ENCODE results near the gene CT45A8.
"Not testable (repeated sequence)": the region's sequence is repeated elsewhere in the genome, so short reads cannot be mapped to it uniquely, and the experiment has no call there.

Gene CT45A8, protein sequence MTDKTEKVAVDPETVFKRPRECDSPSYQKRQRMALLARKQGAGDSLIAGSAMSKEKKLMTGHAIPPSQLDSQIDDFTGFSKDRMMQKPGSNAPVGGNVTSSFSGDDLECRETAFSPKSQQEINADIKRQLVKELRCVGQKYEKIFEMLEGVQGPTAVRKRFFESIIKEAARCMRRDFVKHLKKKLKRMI

DNA sequence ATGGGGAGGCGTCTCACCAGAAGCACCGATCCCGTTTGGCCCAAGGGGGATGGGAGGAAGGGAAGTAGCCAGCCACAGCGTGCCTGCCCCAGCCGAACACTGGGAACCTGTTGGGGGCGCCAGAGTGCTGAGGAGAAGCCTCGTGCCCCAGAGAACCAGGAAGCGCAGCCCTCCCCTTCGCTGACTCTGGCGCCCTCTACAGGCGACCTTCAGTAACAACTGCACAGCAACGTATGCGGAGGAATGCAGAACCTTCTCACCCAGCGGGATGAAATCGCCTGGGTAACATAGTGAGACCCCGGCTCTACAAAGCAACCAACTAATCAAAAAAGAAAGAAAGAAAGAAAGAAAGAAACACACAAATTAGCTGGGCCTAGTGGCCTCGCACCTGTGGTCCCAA is at the start of gene CT45A8:
Gene CT45A8, minus strand, starts transcription at position 101 of the 400 bp plus-strand sequence. CDS start 3,755 bp downstream, outside the sequence.
- not testable (repeated sequence) for H3K9ac ChIP-seq (ENCODE audit: low read depth, low read length); H3K4me1 ChIP-seq (ENCODE audit: insufficient read depth, low read length); H3K9me3 ChIP-seq (ENCODE audit: insufficient read depth, low read depth, low read length); H3K36me3 ChIP-seq (ENCODE audit: insufficient read depth, low read depth, low read length); H3K27me3 ChIP-seq (ENCODE audit: insufficient read depth, low read length); H3K27ac ChIP-seq (ENCODE audit: low read length); H3K4me3 ChIP-seq (ENCODE audit: low read length)

- Histone ChIP-seq H3K27ac (ENCODE audit: low read length) (no peak within 1 kb of the TSS), H3K36me3 (ENCODE audit: insufficient read depth, low read depth, low read length) (no peaks in the 10 kb centered on the region), H3K4me3 (ENCODE audit: low read length) (no peak within 1 kb of the TSS), H3K27me3 (ENCODE audit: insufficient read depth, low read length) (no peaks in the 10 kb centered on the region), H3K4me1 (ENCODE audit: insufficient read depth, low read length) (no peaks in the 10 kb centered on the region), H3K9me3 (ENCODE audit: insufficient read depth, low read depth, low read length) (no peaks in the 10 kb centered on the region), H3K9ac (ENCODE audit: low read depth, low read length) (no peak within 1 kb of the TSS)
Observed at GRCh38 chrX:135893294-135893817, 39.0 kb upstream of the CT45A8 start, which contains the start of the genes CT45A10 and SAGE1. Gene CT45A10 (minus strand): TSS chrX:135893444. CDS start chrX:135885344, 8,100 bp downstream. Gene SAGE1 (plus strand): TSS chrX:135893716. CDS start chrX:135896243, 2,527 bp downstream.

GRCh38 chrX:135892781-135893180 is 38.4 kb upstream of the CT45A8 start:
- H3K27me3 ChIP-seq (ENCODE audit: insufficient read depth, low read length) = no peaks in the 10 kb centered on the region
- no peaks in the 10 kb centered on the region for H3K9me3 ChIP-seq (ENCODE audit: insufficient read depth, low read depth, low read length)
- no peak overlapping the region for H3K9ac ChIP-seq (ENCODE audit: low read depth, low read length)
- H3K27ac ChIP-seq (ENCODE audit: low read length) = no peak overlapping the region
- H3K4me3 ChIP-seq (ENCODE audit: low read length) = no peak overlapping the region
- no peaks in the 10 kb centered on the region for H3K4me1 ChIP-seq (ENCODE audit: insufficient read depth, low read length)
- H3K36me3 ChIP-seq (ENCODE audit: insufficient read depth, low read depth, low read length) = no peaks in the 10 kb centered on the region

GRCh38 chrX:135890087-135890585 is 35.8 kb upstream of the CT45A8 start:
- no peak overlapping the region for H3K9ac ChIP-seq (ENCODE audit: low read depth, low read length)
- H3K36me3 ChIP-seq (ENCODE audit: insufficient read depth, low read depth, low read length) = no peaks in the 10 kb centered on the region
- no peaks in the 10 kb centered on the region for H3K27me3 ChIP-seq (ENCODE audit: insufficient read depth, low read length)
- no peak overlapping the region for H3K27ac ChIP-seq (ENCODE audit: low read length)
- no peak overlapping the region for H3K4me3 ChIP-seq (ENCODE audit: low read length)
- H3K9me3 ChIP-seq (ENCODE audit: insufficient read depth, low read depth, low read length) = no peaks in the 10 kb centered on the region
- H3K4me1 ChIP-seq (ENCODE audit: insufficient read depth, low read length) = no peaks in the 10 kb centered on the region

- H3K27me3 ChIP-seq (ENCODE audit: insufficient read depth, low read length) = not testable (repeated sequence)
Observed at GRCh38 chrX:135888976-135889375, 34.6 kb upstream of the CT45A8 start.

DNA sequence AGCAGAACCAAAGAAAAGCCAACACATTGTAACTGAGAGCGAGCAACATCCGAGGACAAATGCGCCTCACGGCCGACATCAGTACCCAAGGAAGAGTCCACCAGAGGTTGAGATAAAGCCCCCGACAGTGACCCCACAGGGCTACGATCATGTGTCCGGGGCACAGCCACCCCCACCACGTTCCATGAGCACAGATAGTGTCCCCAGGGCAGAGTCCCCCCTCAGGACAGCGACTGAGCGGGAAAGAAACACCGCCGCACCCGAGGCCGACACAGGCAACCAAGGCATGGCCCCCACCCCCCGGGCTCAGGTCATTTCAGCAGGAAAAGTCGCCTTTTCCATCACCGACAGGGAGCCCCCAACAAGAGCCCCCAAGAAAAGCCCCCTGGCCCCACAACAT is 33.9 kb upstream of the CT45A8 start:
- H3K9ac ChIP-seq (ENCODE audit: low read depth, low read length); H3K27ac ChIP-seq (ENCODE audit: low read length); H3K36me3 ChIP-seq (ENCODE audit: insufficient read depth, low read depth, low read length); H3K9me3 ChIP-seq (ENCODE audit: insufficient read depth, low read depth, low read length); H3K4me1 ChIP-seq (ENCODE audit: insufficient read depth, low read length); H3K4me3 ChIP-seq (ENCODE audit: low read length); H3K27me3 ChIP-seq (ENCODE audit: insufficient read depth, low read length): not testable (repeated sequence)

More at GRCh38 chrX:135888976-135889375, 34.6 kb upstream of the CT45A8 start:
- not testable (repeated sequence) for H3K36me3 ChIP-seq (ENCODE audit: insufficient read depth, low read depth, low read length); H3K9me3 ChIP-seq (ENCODE audit: insufficient read depth, low read depth, low read length); H3K9ac ChIP-seq (ENCODE audit: low read depth, low read length); H3K27ac ChIP-seq (ENCODE audit: low read length); H3K4me3 ChIP-seq (ENCODE audit: low read length); H3K4me1 ChIP-seq (ENCODE audit: insufficient read depth, low read length)

GRCh38 chrX:135882741-135883140 is 28.4 kb upstream of the CT45A8 start:
- H3K4me1 ChIP-seq (ENCODE audit: insufficient read depth, low read length); H3K27ac ChIP-seq (ENCODE audit: low read length); H3K9me3 ChIP-seq (ENCODE audit: insufficient read depth, low read depth, low read length); H3K4me3 ChIP-seq (ENCODE audit: low read length); H3K36me3 ChIP-seq (ENCODE audit: insufficient read depth, low read depth, low read length); H3K27me3 ChIP-seq (ENCODE audit: insufficient read depth, low read length); H3K9ac ChIP-seq (ENCODE audit: low read depth, low read length): not testable (repeated sequence)

GRCh38 chrX:135871712-135872111 is 17.4 kb upstream of the CT45A8 start, which contains the start of gene CT45A9:
Gene CT45A9 (minus strand): TSS chrX:135871812. CDS start chrX:135868061, 3,751 bp downstream.
- H3K27me3 ChIP-seq (ENCODE audit: insufficient read depth, low read length); H3K36me3 ChIP-seq (ENCODE audit: insufficient read depth, low read depth, low read length); H3K27ac ChIP-seq (ENCODE audit: low read length); H3K9me3 ChIP-seq (ENCODE audit: insufficient read depth, low read depth, low read length); H3K4me1 ChIP-seq (ENCODE audit: insufficient read depth, low read length); H3K9ac ChIP-seq (ENCODE audit: low read depth, low read length); H3K4me3 ChIP-seq (ENCODE audit: low read length): not testable (repeated sequence)

DNA sequence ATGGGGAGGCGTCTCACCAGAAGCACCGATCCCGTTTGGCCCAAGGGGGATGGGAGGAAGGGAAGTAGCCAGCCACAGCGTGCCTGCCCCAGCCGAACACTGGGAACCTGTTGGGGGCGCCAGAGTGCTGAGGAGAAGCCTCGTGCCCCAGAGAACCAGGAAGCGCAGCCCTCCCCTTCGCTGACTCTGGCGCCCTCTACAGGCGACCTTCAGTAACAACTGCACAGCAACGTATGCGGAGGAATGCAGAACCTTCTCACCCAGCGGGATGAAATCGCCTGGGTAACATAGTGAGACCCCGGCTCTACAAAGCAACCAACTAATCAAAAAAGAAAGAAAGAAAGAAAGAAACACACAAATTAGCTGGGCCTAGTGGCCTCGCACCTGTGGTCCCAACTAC is 17.2 kb downstream of the CT45A8 start, which contains the start of gene CT45A7:
Gene CT45A7, minus strand, starts transcription at position 101 of the 400 bp plus-strand sequence. CDS start 3,747 bp downstream, outside the sequence.
- H3K36me3 ChIP-seq (ENCODE audit: insufficient read depth, low read depth, low read length); H3K9me3 ChIP-seq (ENCODE audit: insufficient read depth, low read depth, low read length); H3K9ac ChIP-seq (ENCODE audit: low read depth, low read length); H3K27ac ChIP-seq (ENCODE audit: low read length); H3K4me1 ChIP-seq (ENCODE audit: insufficient read depth, low read length); H3K27me3 ChIP-seq (ENCODE audit: insufficient read depth, low read length); H3K4me3 ChIP-seq (ENCODE audit: low read length): not testable (repeated sequence)

- H3K4me3 ChIP-seq (ENCODE audit: low read length); H3K4me1 ChIP-seq (ENCODE audit: insufficient read depth, low read length); H3K36me3 ChIP-seq (ENCODE audit: insufficient read depth, low read depth, low read length); H3K27ac ChIP-seq (ENCODE audit: low read length); H3K9ac ChIP-seq (ENCODE audit: low read depth, low read length); H3K27me3 ChIP-seq (ENCODE audit: insufficient read depth, low read length); H3K9me3 ChIP-seq (ENCODE audit: insufficient read depth, low read depth, low read length): not testable (repeated sequence)
Observed at GRCh38 chrX:135819912-135820311, 34.4 kb downstream of the CT45A8 start, which contains the start of gene CT45A2. Gene CT45A2 (minus strand): TSS chrX:135820012. CDS start chrX:135816265, 3,747 bp downstream.

DNA sequence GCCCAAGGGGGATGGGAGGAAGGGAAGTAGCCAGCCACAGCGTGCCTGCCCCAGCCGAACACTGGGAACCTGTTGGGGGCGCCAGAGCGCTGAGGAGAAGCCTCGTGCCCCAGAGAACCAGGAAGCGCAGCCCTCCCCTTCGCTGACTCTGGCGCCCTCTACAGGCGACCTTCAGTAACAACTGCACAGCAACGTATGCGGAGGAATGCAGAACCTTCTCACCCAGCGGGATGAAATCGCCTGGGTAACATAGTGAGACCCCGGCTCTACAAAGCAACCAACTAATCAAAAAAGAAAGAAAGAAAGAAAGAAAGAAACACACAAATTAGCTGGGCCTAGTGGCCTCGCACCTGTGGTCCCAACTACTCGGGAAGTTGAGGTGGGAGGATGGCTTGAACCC is 51.7 kb downstream of the CT45A8 start, which contains the start of gene CT45A6:
Gene CT45A6, minus strand, starts transcription at position 101 of the 400 bp plus-strand sequence. CDS start 3,794 bp downstream, outside the sequence.
- not testable (repeated sequence) for H3K27ac ChIP-seq (ENCODE audit: low read length); H3K27me3 ChIP-seq (ENCODE audit: insufficient read depth, low read length); H3K9ac ChIP-seq (ENCODE audit: low read depth, low read length); H3K4me1 ChIP-seq (ENCODE audit: insufficient read depth, low read length); H3K9me3 ChIP-seq (ENCODE audit: insufficient read depth, low read depth, low read length); H3K36me3 ChIP-seq (ENCODE audit: insufficient read depth, low read depth, low read length); H3K4me3 ChIP-seq (ENCODE audit: low read length)

Measured in iPS-20b (cell line).